ENCODE measurements around the gene ERCC2.

The ERCC2 gene

DNA sequence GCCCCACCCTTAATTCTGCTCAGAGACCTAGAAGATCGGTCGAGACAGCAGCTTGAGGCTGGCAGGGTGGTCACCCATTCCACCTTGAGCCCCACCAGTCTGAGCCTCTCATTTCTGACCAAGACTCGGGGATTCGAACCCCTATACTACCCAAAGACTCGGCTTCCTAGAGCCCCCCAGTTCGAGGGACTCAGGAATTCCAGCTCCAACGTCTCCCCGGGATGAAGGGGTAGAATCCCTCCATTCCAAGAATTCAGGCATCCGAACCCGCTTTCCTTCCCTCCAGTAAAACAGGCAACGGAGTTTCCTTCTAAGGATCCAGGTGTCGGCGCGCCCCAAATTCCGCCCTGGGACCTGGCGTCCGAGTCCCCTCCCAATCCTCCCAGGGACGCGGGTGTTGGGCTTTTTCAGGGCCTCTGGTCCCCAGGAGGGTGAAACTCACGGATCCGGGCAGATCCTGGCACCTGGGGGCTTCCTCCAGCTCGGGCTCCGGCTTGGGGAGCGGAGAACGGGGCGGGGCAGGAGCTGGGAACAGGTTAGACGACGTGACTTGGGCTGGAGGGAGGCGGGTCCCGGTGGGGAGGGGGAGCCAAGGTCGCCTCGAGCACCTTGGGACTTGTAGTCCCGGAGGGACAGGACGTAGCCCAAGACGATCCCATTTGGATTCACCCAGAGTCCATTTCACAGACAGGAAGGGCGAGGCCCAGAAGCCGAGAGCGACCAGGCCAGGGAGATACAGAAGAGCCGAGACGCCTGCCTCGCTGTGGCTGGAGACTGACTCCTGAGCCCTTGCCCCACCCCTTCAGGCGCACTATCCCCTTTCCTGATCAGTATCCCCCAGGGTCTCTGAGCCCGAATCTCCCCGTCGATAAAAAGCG lies 34.4 kb upstream of the ERCC2 start, which contains the start of gene PPP1R13L:
Gene PPP1R13L (minus strand): TSS at position 513 of the 878 bp plus-strand sequence. CDS start 6,751 bp downstream, outside the sequence.
- TF ChIP-seq, protein P1, sequence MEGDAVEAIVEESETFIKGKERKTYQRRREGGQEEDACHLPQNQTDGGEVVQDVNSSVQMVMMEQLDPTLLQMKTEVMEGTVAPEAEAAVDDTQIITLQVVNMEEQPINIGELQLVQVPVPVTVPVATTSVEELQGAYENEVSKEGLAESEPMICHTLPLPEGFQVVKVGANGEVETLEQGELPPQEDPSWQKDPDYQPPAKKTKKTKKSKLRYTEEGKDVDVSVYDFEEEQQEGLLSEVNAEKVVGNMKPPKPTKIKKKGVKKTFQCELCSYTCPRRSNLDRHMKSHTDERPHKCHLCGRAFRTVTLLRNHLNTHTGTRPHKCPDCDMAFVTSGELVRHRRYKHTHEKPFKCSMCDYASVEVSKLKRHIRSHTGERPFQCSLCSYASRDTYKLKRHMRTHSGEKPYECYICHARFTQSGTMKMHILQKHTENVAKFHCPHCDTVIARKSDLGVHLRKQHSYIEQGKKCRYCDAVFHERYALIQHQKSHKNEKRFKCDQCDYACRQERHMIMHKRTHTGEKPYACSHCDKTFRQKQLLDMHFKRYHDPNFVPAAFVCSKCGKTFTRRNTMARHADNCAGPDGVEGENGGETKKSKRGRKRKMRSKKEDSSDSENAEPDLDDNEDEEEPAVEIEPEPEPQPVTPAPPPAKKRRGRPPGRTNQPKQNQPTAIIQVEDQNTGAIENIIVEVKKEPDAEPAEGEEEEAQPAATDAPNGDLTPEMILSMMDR (conservative IDR thresholded peaks at IDR 0.05; ENCODE audit: low read depth, low read length): no peak

DNA sequence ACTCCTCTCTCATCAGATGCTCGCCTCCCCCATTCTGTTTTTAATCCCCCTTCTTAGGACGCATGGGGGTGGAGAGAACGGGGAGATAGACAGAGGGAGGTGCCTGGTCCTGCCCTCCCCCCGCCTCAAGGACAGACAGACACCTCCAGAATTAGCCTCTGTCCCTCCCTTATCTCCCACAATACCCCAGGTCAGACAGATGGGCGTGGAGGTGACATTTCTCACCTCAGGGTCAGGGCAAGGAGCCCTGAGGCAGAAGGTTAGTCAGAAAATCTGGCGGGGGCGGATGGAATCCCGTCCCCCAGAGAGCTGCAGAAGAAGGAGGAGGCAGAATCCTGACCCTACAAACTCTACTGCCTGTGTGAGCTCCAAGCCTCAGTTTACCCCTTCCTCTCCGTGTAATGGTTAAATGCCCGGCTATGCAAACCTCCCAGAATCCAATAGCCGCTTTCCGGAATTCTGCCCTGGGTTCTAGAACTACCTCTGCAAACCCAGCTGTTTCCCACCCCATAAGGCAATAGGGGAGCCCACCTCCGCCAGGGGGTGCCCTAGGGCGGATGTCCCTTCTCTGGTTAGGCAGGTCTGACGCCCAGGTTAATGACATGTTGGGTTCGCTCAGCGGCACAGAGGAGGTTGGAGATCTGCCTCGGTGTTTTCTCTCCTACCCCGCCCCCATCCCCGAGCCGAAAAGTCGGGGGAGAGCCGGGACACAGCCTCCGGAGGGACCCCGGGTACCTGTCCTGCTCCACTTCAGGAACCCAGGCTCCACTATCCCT lies 33.6 kb upstream of the ERCC2 start:
- no peak for DNase-seq (ENCODE audit: low read depth)
- H3K4me3 ChIP-seq (ENCODE audit: low read length): peak overlapping the region; percentile 97
- TF ChIP-seq, protein P1 (conservative IDR thresholded peaks at IDR 0.05; ENCODE audit: low read depth, low read length): peak; percentile 87

More for the DNA sequence above, 34.4 kb upstream of the ERCC2 start, which contains the start of gene PPP1R13L:
- DNase-seq (ENCODE audit: low read depth): peak; percentile 44
- peak within 1 kb of the TSS; percentile 97 for H3K4me3 ChIP-seq (ENCODE audit: low read length)

DNA sequence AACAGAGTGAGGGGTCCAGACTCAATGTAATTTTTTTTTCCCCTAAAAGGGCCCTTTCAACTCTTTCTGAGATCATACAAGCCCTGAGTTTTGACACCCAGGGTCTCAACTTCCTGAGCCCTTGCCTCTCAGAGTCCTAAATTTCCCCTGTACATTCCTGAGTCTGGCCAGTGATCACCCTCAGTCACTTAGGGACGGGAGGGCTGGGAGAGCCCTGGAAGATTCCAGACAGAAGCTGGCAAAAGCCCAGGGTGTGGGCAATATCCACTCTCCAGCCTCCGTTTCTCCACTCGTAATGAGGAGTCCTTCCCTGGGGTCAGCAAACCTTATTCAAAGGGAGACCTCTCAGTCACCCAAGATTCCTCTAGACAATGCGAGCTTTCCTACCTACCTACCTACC lies 32.9 kb upstream of the ERCC2 start:
- peak overlapping the region; percentile 97 for H3K4me3 ChIP-seq (ENCODE audit: low read length)
- TF ChIP-seq, protein P1 (conservative IDR thresholded peaks at IDR 0.05; ENCODE audit: low read depth, low read length): no peak
- no peak for DNase-seq (ENCODE audit: low read depth)

DNA sequence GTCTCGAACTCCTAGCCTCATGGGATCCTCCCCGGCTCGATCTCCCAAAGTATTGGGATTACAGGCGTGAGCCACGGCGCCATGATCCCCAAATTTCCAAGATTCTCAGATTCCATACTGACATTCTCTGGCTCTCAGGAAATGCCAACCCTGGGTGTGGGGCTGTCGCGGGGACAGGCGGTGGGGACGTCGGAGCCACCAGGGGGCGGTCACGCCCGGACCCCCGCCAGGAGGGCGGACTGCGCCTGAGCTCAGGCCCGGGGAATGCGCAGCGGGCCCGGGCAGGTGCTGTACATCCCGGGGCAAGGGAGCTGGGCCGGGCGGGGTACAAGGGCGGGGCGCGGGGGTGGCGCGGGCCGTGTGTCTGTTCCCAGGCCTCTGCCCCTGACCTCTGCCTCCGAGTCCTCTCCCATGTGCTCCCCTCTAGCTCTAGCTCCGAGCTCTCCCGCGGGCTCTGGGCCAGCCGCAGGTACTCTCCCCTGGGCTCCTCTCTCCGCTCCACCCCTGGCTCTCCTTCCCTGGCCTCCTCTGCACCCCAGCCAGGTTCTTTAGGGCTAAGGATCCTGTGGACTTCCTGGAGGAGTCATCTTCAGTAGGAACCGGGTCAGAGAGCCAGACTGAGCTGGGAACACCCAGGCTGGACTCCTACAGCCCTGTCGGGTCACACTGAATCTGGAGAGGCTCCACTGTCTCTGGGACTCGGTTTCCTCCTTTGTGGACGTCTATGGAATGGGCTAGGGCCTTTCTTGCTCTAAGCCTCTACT lies 32.1 kb upstream of the ERCC2 start:
- TF ChIP-seq, protein P1 (conservative IDR thresholded peaks at IDR 0.05; ENCODE audit: low read depth, low read length): peak; percentile 70
- H3K4me3 ChIP-seq (ENCODE audit: low read length): peak overlapping the region; percentile 16
- no peak for DNase-seq (ENCODE audit: low read depth)

DNA sequence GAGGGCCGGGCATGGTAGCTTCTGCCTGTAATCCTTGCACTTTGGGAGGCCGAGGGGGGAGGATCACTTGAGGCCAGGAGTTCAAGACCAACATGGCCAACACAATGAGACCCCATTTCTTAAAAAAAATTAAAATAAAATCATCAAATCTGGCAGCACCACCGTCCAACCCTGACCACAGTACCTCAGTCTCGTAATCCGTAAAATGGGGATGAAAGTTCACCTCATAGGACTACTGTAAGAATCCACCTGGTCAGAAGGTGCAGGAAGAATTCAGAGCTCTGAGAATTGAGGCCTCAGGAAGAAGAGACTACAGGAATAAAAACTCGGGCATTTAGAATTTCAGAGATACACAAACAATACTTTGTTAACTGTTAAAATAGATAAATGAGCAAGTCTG lies 31.4 kb upstream of the ERCC2 start:
- DNase-seq (ENCODE audit: low read depth): no peak
- H3K4me3 ChIP-seq (ENCODE audit: low read length): no peak overlapping the region
- TF ChIP-seq, protein P1 (conservative IDR thresholded peaks at IDR 0.05; ENCODE audit: low read depth, low read length): no peak

DNA sequence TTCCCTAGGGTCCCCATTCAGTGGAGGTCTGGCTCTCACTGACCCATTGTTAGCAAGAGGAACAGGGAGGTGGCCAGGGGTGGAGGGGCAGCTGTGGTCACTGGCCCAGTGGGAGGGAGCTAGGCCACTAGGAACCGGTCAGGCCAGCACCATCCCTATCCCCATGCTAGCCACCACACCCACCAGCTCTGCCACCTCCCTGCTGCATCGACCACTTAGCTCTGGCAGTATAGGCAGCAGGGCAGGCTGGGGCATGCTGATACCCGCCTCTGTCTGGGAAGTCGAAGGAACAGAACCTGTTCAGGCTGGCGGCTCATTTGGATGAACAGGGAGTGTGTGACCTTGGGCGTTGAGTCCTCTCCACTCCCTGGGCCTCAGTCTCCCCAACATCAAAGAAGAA lies 29.8 kb upstream of the ERCC2 start:
- TF ChIP-seq, protein P1 (conservative IDR thresholded peaks at IDR 0.05; ENCODE audit: low read depth, low read length): no peak
- DNase-seq (ENCODE audit: low read depth): no peak
- no peak overlapping the region for H3K4me3 ChIP-seq (ENCODE audit: low read length)

All from retinal pigment epithelial cell (primary cell).